CD4-positive, alpha-beta memory T cell (primary cell): ENCODE data around the gene IPO9. TPM values are rescaled to one million over a fixed set of nuclear protein-coding genes. Genes with fewer than 3 reads are reported as not detected.

Source experiments
- CTCF ChIA-PET: fragments of 350-600 bp; sonication (Branson Sonifier 250); formaldehyde crosslinking; loops from one replicate; lab custom pipeline; 2021; ENCODE audit warnings: inconsistent platforms; ENCODE audit not compliant: partially characterized antibody; lab: Charles Lee
- POLR2A ChIA-PET: fragments of 350-600 bp; sonication (Branson Sonifier 250); formaldehyde crosslinking; loops from one replicate; lab custom pipeline; 2021; ENCODE audit not compliant: partially characterized antibody; lab: Charles Lee
- DNase-seq, 5 donors: peaks; one replicate each; pipeline versions ENCODE4 v3.0.0 to v3.0.0-alpha.2; 2020 to 2022; ENCODE audit warnings: mixed read lengths in 1 of 5
- H3K27ac ChIP-seq: one replicate; pipeline ENCODE4 v1.7.0; 2013; ENCODE audit warnings: low read depth, low read length
- H3K27me3 ChIP-seq: 2 replicates; pipeline ENCODE4 v1.7.0; 2013; ENCODE audit warnings: mild to moderate bottlenecking, low read length, moderate library complexity; ENCODE audit not compliant: insufficient read depth
- H3K36me3 ChIP-seq: 2 replicates; pipeline ENCODE4 v1.7.0; 2013; ENCODE audit warnings: mild to moderate bottlenecking, low read length, moderate library complexity; ENCODE audit not compliant: insufficient read depth
- H3K4me1 ChIP-seq: 2 replicates; pipeline ENCODE4 v1.7.0; 2013; ENCODE audit warnings: mild to moderate bottlenecking, low read length, moderate library complexity; ENCODE audit not compliant: insufficient read depth
- H3K4me3 ChIP-seq, 2 donors: one replicate each; pipeline ENCODE4 v1.7.0; 2013; ENCODE audit warnings: low read length in 2 of 2, mild to moderate bottlenecking in 1 of 2
- H3K9me3 ChIP-seq, 2 donors: one replicate each; pipeline ENCODE4 v1.7.0; 2013; ENCODE audit warnings: low read length in 2 of 2, control low read depth in 1 of 2; ENCODE audit not compliant: control insufficient read depth in 1 of 2
- H3K27ac Mint-ChIP-seq, 7 donors: one replicate each; pipeline ENCODE4 v1.8.0; 2020 to 2021; ENCODE audit warnings: mixed read lengths in 7 of 7, mild to moderate bottlenecking in 6 of 7, inconsistent platforms in 3 of 7, moderate library complexity in 3 of 7
- H3K27me3 Mint-ChIP-seq, 2 donors: one replicate each; pipeline ENCODE4 v1.8.0; 2020 to 2021; ENCODE audit warnings: mixed read lengths in 2 of 2
- H3K36me3 Mint-ChIP-seq, 2 donors: one replicate each; pipeline ENCODE4 v1.8.0; 2020 to 2021; ENCODE audit warnings: mixed read lengths in 2 of 2, inconsistent platforms in 1 of 2, mild to moderate bottlenecking in 1 of 2
- H3K4me1 Mint-ChIP-seq, 4 donors: one replicate each; pipeline ENCODE4 v1.8.0; 2020 to 2021; ENCODE audit warnings: mixed read lengths in 4 of 4, mild to moderate bottlenecking in 1 of 4
- H3K4me3 Mint-ChIP-seq, 8 donors: one replicate each; pipeline ENCODE4 v1.8.0; 2020 to 2021; ENCODE audit warnings: mixed read lengths in 8 of 8, mild to moderate bottlenecking in 7 of 8, moderate library complexity in 6 of 8, inconsistent platforms in 3 of 8
- H3K9me3 Mint-ChIP-seq, 8 donors: one replicate each; pipeline ENCODE4 v1.8.0; 2020 to 2021; ENCODE audit warnings: mixed read lengths in 8 of 8, mild to moderate bottlenecking in 5 of 8, inconsistent platforms in 3 of 8, moderate library complexity in 1 of 8
- intact Hi-C: fragments of 100-400 bp; cut with micrococcal nuclease; formaldehyde crosslinking; loops from one replicate; pipeline ENCODE4 v1.15.1; 2023
- polyA plus RNA-seq, 2 donors: library from polyadenylated mRNA; unstranded; fragments of 300-500 nt; fragmentation: Illumina TruSeq; gene quantifications; one replicate each; pipeline ENCODE4 v1.2.3, GENCODE V29; 2021
- total RNA-seq, 2 experiments: library from RNA; stranded (reverse); gene quantifications; one replicate each; pipeline ENCODE4 v1.2.3, GENCODE V29; 2021

Gene IPO9
- total and polyA plus RNA-seq, 4 experiments from 2014 or later, result 13.1 to 42.7 (median 30.7) TPM

DNA sequence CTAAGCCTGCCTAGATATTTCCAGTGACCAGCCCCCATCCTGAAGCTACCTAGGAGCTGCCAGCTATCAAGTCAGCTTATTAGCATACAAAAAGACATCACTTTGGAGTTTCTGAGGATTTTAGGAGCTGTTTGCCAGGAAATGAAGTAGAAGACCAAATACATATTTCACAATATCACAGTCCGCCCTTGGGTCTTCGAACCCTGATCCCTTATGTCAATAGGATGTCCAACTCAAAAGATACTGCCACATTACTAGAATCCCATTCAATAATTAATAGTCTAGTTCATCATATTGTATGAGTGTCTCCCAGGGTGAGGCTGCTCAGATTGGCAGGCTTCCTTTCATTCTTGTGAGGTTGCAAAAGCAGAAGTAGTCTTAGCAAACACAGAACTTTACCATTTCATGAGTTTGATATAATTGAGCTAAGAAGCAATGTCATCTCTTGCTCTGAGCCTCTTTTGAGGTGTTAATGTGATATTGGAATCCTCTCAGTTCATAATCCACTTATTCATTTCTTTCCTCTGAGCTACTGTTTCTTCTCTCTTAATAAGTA lies 13.6 kb downstream of the IPO9 start:
- Histone ChIP-seq H3K36me3 (peaks cover 5% of the 10 kb centered on the region), H3K9me3 (no peaks in the 10 kb centered on the region), H3K27me3 (no peaks in the 10 kb centered on the region), H3K4me1 (peaks cover 15% of the 10 kb centered on the region), H3K27ac (no peak overlapping the region), H3K4me3 (no peak overlapping the region)
- ChIA-PET POLR2A (interaction anchor here (1.4 kb wide), 1 partner anchor 13 kb away, joined by 3 read pairs; the partner anchor contains the start of gene IPO9), CTCF (interaction anchor here (4.2 kb wide), 1 partner anchor 13 kb away, joined by 16 read pairs; the partner anchor contains the start of gene IPO9)
- no peaks in the 10 kb centered on the region for H3K9me3 Mint-ChIP-seq
- H3K4me1 Mint-ChIP-seq, result peaks cover 21 to 34% (median 28%) of the 10 kb centered on the region in 4 donors
- intact Hi-C loops, result no loop called here
- DNase-seq, result no peak
- H3K27ac Mint-ChIP-seq, result peak overlapping the region in 2 of 7 donors; percentile 66 to 72
- no peaks in the 10 kb centered on the region for H3K27me3 Mint-ChIP-seq
- peaks cover 13 to 15% of the 10 kb centered on the region in 2 donors for H3K36me3 Mint-ChIP-seq
- no peak overlapping the region for H3K4me3 Mint-ChIP-seq

GRCh38 chr1:201845331-201846083 lies 16.6 kb downstream of the IPO9 start:
- H3K36me3 ChIP-seq, result peaks cover 17% of the 10 kb centered on the region
- ChIA-PET CTCF (interaction anchor here (0.5 to 0.6 kb wide), 2 partner anchors 17 to 413 kb away, joined by 3 read pairs; no protein-coding TSS in a partner anchor), POLR2A (interaction anchor here (0.7 to 1.0 kb wide), 2 partner anchors 9 to 16 kb away, joined by 3 to 4 read pairs; partner anchors contain the start of gene IPO9)
- H3K4me3 Mint-ChIP-seq, result no peak overlapping the region
- no peaks in the 10 kb centered on the region for H3K27me3 Mint-ChIP-seq
- H3K27ac Mint-ChIP-seq, result peak overlapping the region in 1 of 7 donors; percentile 37
- DNase-seq, result no peak
- H3K36me3 Mint-ChIP-seq, result peaks cover 20 to 29% of the 10 kb centered on the region in 2 donors
- H3K27me3 ChIP-seq, result no peaks in the 10 kb centered on the region
- intact Hi-C loops, result no loop called here
- no peak overlapping the region for H3K4me3 ChIP-seq
- no peaks in the 10 kb centered on the region for H3K9me3 Mint-ChIP-seq
- peaks cover 16 to 27% (median 20%) of the 10 kb centered on the region in 4 donors for H3K4me1 Mint-ChIP-seq
- no peak overlapping the region for H3K27ac ChIP-seq
- no peaks in the 10 kb centered on the region for H3K9me3 ChIP-seq
- peaks cover 10% of the 10 kb centered on the region for H3K4me1 ChIP-seq

DNA sequence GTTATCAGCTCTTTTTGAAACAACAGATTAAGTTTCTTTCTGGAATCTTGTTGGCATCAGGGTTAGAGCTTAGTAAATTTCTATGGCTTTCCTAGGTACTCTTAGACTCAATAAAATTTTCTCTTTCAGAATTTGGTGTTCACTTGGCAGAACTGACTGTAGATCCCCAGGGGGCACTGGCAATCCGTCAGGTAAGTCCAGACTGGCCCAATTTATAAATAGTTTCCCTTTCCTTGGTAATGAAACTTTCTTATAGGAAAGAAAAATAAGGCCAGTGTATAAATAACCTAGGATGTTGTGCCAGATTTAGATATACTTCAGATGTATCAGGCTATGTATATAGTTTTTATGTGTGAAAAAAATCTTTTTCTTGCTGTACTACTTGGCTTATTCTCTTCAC lies 18.2 kb downstream of the IPO9 start:
- peaks cover 17 to 38% of the 10 kb centered on the region in 2 donors for H3K36me3 Mint-ChIP-seq
- H3K27ac ChIP-seq, result no peak overlapping the region
- H3K4me1 ChIP-seq, result peaks cover 7% of the 10 kb centered on the region
- peak overlapping the region in 2 of 7 donors; percentile 8 to 46 for H3K27ac Mint-ChIP-seq
- ChIA-PET CTCF (interaction anchor here (1.2 to 1.6 kb wide), 2 partner anchors 10 to 48 kb away, joined by 4 to 5 read pairs; no protein-coding TSS in a partner anchor), POLR2A (no interaction called here)
- intact Hi-C loops, result no loop called here
- no peaks in the 10 kb centered on the region for H3K27me3 Mint-ChIP-seq
- H3K36me3 ChIP-seq, result peaks cover 27% of the 10 kb centered on the region
- no peaks in the 10 kb centered on the region for H3K9me3 Mint-ChIP-seq
- H3K27me3 ChIP-seq, result no peaks in the 10 kb centered on the region
- H3K9me3 ChIP-seq, result no peaks in the 10 kb centered on the region
- no peak overlapping the region for H3K4me3 ChIP-seq
- H3K4me3 Mint-ChIP-seq, result no peak overlapping the region
- DNase-seq, result no peak
- peaks cover 10 to 17% (median 13%) of the 10 kb centered on the region in 4 donors for H3K4me1 Mint-ChIP-seq

- Histone ChIP-seq H3K4me3 (no peak overlapping the region), H3K4me1 (peaks cover 7% of the 10 kb centered on the region), H3K27me3 (no peaks in the 10 kb centered on the region), H3K9me3 (no peaks in the 10 kb centered on the region), H3K36me3 (peaks cover 38% of the 10 kb centered on the region), H3K27ac (no peak overlapping the region)
- POLR2A ChIA-PET, result interaction anchor here (1.0 kb wide), 1 partner anchor 18 kb away, joined by 3 read pairs; no protein-coding TSS in a partner anchor
- H3K36me3 Mint-ChIP-seq, result peaks cover 22 to 47% of the 10 kb centered on the region in 2 donors
- H3K4me1 Mint-ChIP-seq, result peaks cover under 1 to 10% (median 6%) of the 10 kb centered on the region in 4 donors
- no peak overlapping the region for H3K4me3 Mint-ChIP-seq
- no peaks in the 10 kb centered on the region for H3K9me3 Mint-ChIP-seq
- DNase-seq, result no peak
- CTCF ChIA-PET, result interaction anchor here (1.2 kb wide), 1 partner anchor 47 kb away, joined by 4 read pairs; no protein-coding TSS in a partner anchor
- H3K27ac Mint-ChIP-seq, result peak overlapping the region in 1 of 7 donors; percentile 18
- intact Hi-C loops, result no loop called here
- H3K27me3 Mint-ChIP-seq, result no peaks in the 10 kb centered on the region
Observed at GRCh38 chr1:201848230-201848629, 19.3 kb downstream of the IPO9 start.

DNA sequence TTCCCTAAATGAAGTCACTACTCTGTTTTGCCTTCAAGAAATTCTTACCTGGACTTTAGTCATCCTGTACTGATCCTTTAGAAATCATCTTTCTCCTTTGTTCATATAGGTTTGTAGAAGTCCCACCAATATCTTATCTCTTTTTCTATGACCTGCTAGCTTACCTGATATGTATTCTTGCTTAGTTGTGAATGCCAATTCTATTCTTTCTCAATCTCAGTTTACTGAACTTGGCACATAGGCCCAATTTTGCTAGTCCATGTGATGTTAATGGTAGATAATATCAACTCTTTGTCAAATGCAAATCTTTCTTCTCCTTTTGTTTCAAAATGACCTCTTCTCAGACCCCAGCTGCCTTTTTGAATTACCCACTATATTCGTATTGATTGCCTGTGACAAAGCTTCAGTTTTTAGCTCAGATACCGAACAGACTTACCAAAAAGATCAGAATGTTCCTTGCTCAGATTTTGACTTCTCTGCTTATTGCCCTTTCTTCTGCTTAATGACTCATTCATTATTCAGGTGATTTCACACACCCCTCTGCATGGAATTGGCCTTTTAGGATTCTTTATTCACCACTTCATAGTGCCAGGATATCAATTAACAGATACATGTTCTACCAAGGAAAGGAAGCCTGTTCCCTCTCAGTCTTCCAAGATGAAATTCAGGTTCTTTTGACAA lies 20.6 kb downstream of the IPO9 start:
- Histone ChIP-seq H3K4me1 (peaks cover 7% of the 10 kb centered on the region), H3K9me3 (no peaks in the 10 kb centered on the region), H3K4me3 (no peak overlapping the region), H3K27me3 (no peaks in the 10 kb centered on the region), H3K27ac (no peak overlapping the region), H3K36me3 (peaks cover 45% of the 10 kb centered on the region)
- Mint-ChIP-seq H3K27me3 (no peaks in the 10 kb centered on the region), H3K9me3 (no peaks in the 10 kb centered on the region), H3K4me3 (no peak overlapping the region), H3K27ac (no peak overlapping the region), H3K36me3 (peaks cover 28 to 55% of the 10 kb centered on the region in 2 donors), H3K4me1 (peaks cover 0 to 6% (median 6%) of the 10 kb centered on the region in 4 donors)
- POLR2A ChIA-PET, result no interaction called here
- CTCF ChIA-PET, result interaction anchor here (0.8 kb wide), 1 partner anchor 47 kb away, joined by 3 read pairs; no protein-coding TSS in a partner anchor
- intact Hi-C loops, result no loop called here
- no peak for DNase-seq

DNA sequence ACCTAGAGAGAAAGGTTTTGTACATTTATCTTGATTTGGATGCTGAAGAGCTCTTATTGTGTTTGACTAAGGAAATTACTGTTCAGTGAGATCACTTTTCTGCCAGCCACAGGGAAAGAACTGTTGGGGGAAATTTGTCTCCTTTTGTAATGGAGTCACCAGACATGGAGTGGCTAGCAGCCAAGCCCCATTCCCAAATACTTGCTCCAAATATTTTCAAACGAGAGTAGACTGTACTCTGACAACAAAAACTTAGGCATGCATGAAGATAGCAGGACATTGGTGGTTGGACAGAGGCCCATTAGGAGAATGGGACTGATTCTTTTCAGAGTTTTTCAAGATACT lies 21.1 kb downstream of the IPO9 start:
- Mint-ChIP-seq H3K9me3 (no peaks in the 10 kb centered on the region), H3K27me3 (no peaks in the 10 kb centered on the region), H3K4me3 (no peak overlapping the region), H3K4me1 (peaks cover 0 to 6% (median 6%) of the 10 kb centered on the region in 4 donors), H3K36me3 (peaks cover 33 to 60% of the 10 kb centered on the region in 2 donors), H3K27ac (no peak overlapping the region)
- ChIA-PET POLR2A (no interaction called here), CTCF (interaction anchor here (1.2 to 1.4 kb wide), 2 partner anchors 21 to 46 kb away, joined by 3 to 4 read pairs; partner anchors contain the start of gene IPO9)
- H3K4me1 ChIP-seq, result peaks cover 7% of the 10 kb centered on the region
- intact Hi-C loops, result no loop called here
- peaks cover 50% of the 10 kb centered on the region for H3K36me3 ChIP-seq
- H3K27ac ChIP-seq, result no peak overlapping the region
- H3K27me3 ChIP-seq, result no peaks in the 10 kb centered on the region
- no peaks in the 10 kb centered on the region for H3K9me3 ChIP-seq
- no peak overlapping the region for H3K4me3 ChIP-seq
- no peak for DNase-seq
